SU-DHL-6 (cell line): ENCODE data around the gene APBA2.
"Not testable (repeated sequence)": the region's sequence is repeated elsewhere in the genome, so short reads cannot be mapped to it uniquely, and the experiment has no call there.

ENCODE experiments used
- EZH2phosphoT487 ChIP-seq: fragments of 200-600 bp; sonication (generic), shearing (Covaris generic); conservative IDR thresholded peaks from 2 replicates; pipeline ENCODE4 v1.6.1; 2018; ENCODE audit warnings: mild to moderate bottlenecking, antibody characterized with exemption, low read length, moderate library complexity, mixed read lengths
- TF ChIP-seq, protein P1 (sequence below): fragments of 200-600 bp; sonication (generic); IDR thresholded peaks from one replicate; pipeline ENCODE4 v1.5.1; 2017; ENCODE audit warnings: antibody characterized with exemption, mild to moderate bottlenecking, low read length, moderate library complexity; ENCODE audit not compliant: insufficient read depth, poor library complexity, severe bottlenecking

DNA sequence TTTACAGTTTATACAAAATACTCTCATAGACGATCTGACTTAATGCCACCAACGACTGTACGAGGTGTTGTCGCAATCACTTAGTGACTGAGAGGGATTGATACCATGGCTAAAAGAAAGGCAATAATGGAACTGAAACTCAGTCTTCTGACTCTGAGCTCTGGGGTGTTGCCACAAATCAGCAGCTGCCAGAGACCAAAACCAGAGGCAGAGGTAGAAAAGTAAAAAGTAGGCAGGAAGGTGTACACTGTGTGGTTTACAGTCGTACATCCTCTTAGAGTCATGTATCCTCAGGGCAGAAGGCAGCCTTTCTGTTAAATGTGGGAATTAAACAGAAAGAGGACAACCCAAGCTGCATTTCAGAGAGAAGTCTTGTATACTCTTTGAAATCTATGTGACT lies 38.5 kb upstream of the APBA2 start:
- TF ChIP-seq, protein P1, sequence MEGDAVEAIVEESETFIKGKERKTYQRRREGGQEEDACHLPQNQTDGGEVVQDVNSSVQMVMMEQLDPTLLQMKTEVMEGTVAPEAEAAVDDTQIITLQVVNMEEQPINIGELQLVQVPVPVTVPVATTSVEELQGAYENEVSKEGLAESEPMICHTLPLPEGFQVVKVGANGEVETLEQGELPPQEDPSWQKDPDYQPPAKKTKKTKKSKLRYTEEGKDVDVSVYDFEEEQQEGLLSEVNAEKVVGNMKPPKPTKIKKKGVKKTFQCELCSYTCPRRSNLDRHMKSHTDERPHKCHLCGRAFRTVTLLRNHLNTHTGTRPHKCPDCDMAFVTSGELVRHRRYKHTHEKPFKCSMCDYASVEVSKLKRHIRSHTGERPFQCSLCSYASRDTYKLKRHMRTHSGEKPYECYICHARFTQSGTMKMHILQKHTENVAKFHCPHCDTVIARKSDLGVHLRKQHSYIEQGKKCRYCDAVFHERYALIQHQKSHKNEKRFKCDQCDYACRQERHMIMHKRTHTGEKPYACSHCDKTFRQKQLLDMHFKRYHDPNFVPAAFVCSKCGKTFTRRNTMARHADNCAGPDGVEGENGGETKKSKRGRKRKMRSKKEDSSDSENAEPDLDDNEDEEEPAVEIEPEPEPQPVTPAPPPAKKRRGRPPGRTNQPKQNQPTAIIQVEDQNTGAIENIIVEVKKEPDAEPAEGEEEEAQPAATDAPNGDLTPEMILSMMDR: not testable (repeated sequence)
- TF ChIP-seq EZH2phosphoT487: not testable (repeated sequence)
